HEK293 (cell line): ENCODE results near the gene CFP.

Experiments
- CTCF ChIA-PET: fragments of 350-600 bp; formaldehyde crosslinking; extraction: SDS; loops from one replicate; lab custom pipeline; 2021; ENCODE audit warnings: antibody characterized with exemption; lab: Yijun Ruan, JAX
- POLR2A ChIA-PET: fragments of 300-600 bp; formaldehyde crosslinking; extraction: SDS; loops from one replicate; lab custom pipeline; 2020; ENCODE audit warnings: antibody characterized with exemption, inconsistent platforms; lab: Yijun Ruan, JAX
- H3K27ac ChIP-seq: fragments of 200-500 bp; sonication (Bioruptor generic); 2 replicates; pipeline ENCODE4 v1.5.1; 2014; ENCODE audit warnings: low read depth, low read length, control low read depth, inconsistent platforms; ENCODE audit errors: extremely low read depth
- H3K36me3 ChIP-seq, 2 experiments: fragments of 200-500 bp in 1 of 2; sonication (Bioruptor generic) in 1 of 2; 1 replicate in 1 of 2; 2 replicates in 1 of 2; pipeline ENCODE4 v1.5.1; 2014 to 2017; ENCODE audit warnings: inconsistent platforms in 2 of 2, low read length in 2 of 2; ENCODE audit not compliant: control insufficient read depth in 2 of 2, insufficient read depth in 1 of 2
- H3K4me1 ChIP-seq: fragments of 200-500 bp; sonication (Bioruptor generic); 2 replicates; pipeline ENCODE4 v1.5.1; 2014; ENCODE audit warnings: mild to moderate bottlenecking, low read length, inconsistent platforms; ENCODE audit not compliant: control insufficient read depth, insufficient read depth
- H3K4me3 ChIP-seq: 2 replicates; pipeline ENCODE4 v1.5.1; 2011; ENCODE audit warnings: low read depth, mild to moderate bottlenecking, control low read depth, low read length, moderate library complexity
- H3K9me3 ChIP-seq: fragments of 200-500 bp; sonication (Bioruptor generic); 2 replicates; pipeline ENCODE4 v1.5.1; 2014; ENCODE audit warnings: low read depth, low read length, inconsistent platforms; ENCODE audit not compliant: control insufficient read depth, insufficient read depth
- GLIS2 ChIP-seq: fragments of 450-650 bp; formaldehyde crosslinking; IDR thresholded peaks from 2 replicates; pipeline ENCODE4 v1.5.1; 2016; ENCODE audit warnings: missing biosample characterization, missing genetic modification characterization
- MZF1 ChIP-seq: fragments of 450-650 bp; formaldehyde crosslinking; IDR thresholded peaks from 2 replicates; pipeline ENCODE4 v1.5.1; 2017; ENCODE audit warnings: missing biosample characterization, missing genetic modification characterization, borderline replicate concordance
- SP2 ChIP-seq: fragments of 450-650 bp; formaldehyde crosslinking; IDR thresholded peaks from 2 replicates; pipeline ENCODE4 v1.5.1; 2016; ENCODE audit warnings: missing biosample characterization, missing genetic modification characterization
- WT1 ChIP-seq: fragments of 450-650 bp; formaldehyde crosslinking; IDR thresholded peaks from 2 replicates; pipeline ENCODE4 v1.5.1; 2016; ENCODE audit warnings: missing biosample characterization, missing genetic modification characterization
- YY1 ChIP-seq: fragments of 450-650 bp; formaldehyde crosslinking; IDR thresholded peaks from 2 replicates; pipeline ENCODE4 v1.5.1; 2018; ENCODE audit warnings: missing biosample characterization, missing genetic modification characterization
- YY2 ChIP-seq: fragments of 450-650 bp; formaldehyde crosslinking; IDR thresholded peaks from 2 replicates; pipeline ENCODE4 v1.5.1; 2016; ENCODE audit warnings: missing biosample characterization, missing genetic modification characterization
- ZBTB1 ChIP-seq: fragments of 450-650 bp; formaldehyde crosslinking; IDR thresholded peaks from 2 replicates; pipeline ENCODE4 v1.5.1; 2016; ENCODE audit warnings: missing biosample characterization, missing genetic modification characterization
- ZNF138 ChIP-seq: fragments of 450-650 bp; formaldehyde crosslinking; IDR thresholded peaks from 2 replicates; pipeline ENCODE4 v1.5.1; 2016; ENCODE audit warnings: missing biosample characterization, missing genetic modification characterization, borderline replicate concordance
- ZNF248 ChIP-seq: fragments of 450-650 bp; formaldehyde crosslinking; IDR thresholded peaks from 2 replicates; pipeline ENCODE4 v1.5.1; 2017; ENCODE audit warnings: missing biosample characterization, missing genetic modification characterization
- ZNF324 ChIP-seq: fragments of 450-650 bp; formaldehyde crosslinking; IDR thresholded peaks from 2 replicates; pipeline ENCODE4 v1.5.1; 2016; ENCODE audit warnings: missing biosample characterization, missing genetic modification characterization
- ZNF404 ChIP-seq: fragments of 450-650 bp; formaldehyde crosslinking; IDR thresholded peaks from 2 replicates; pipeline ENCODE4 v1.5.1; 2017; ENCODE audit warnings: missing biosample characterization, missing genetic modification characterization
- ZNF514 ChIP-seq: fragments of 450-650 bp; formaldehyde crosslinking; IDR thresholded peaks from 2 replicates; pipeline ENCODE4 v1.5.1; 2016; ENCODE audit warnings: missing biosample characterization, missing genetic modification characterization
- ZNF660 ChIP-seq: fragments of 450-650 bp; IDR thresholded peaks from 2 replicates; pipeline ENCODE4 v1.5.1; 2018; ENCODE audit warnings: missing biosample characterization, mild to moderate bottlenecking, missing genetic modification characterization
- TF ChIP-seq, protein P1 (sequence below): fragments of 450-650 bp; formaldehyde crosslinking; IDR thresholded peaks from 2 replicates; pipeline ENCODE4 v1.5.1; 2017; ENCODE audit warnings: missing biosample characterization, missing genetic modification characterization
- TF ChIP-seq, protein P2 (sequence below): fragments of 450-650 bp; formaldehyde crosslinking; IDR thresholded peaks from 2 replicates; pipeline ENCODE4 v1.5.1; 2016; ENCODE audit warnings: missing biosample characterization, missing genetic modification characterization
- TF ChIP-seq, protein P3 (sequence below): fragments of 450-650 bp; formaldehyde crosslinking; optimal IDR thresholded peaks from 2 replicates; pipeline ENCODE3; 2016; ENCODE audit warnings: missing biosample characterization, mild to moderate bottlenecking, missing genetic modification characterization
- TF ChIP-seq, protein P4 (sequence below): fragments of 450-650 bp; formaldehyde crosslinking; IDR thresholded peaks from 2 replicates; pipeline ENCODE4 v1.5.1; 2016; ENCODE audit warnings: missing biosample characterization, missing genetic modification characterization
- TF ChIP-seq, protein P5 (sequence below): fragments of 450-650 bp; formaldehyde crosslinking; IDR thresholded peaks from 2 replicates; pipeline ENCODE4 v1.5.1; 2016; ENCODE audit warnings: missing biosample characterization, missing genetic modification characterization, borderline replicate concordance
- TF ChIP-seq, protein P6 (sequence below): fragments of 450-650 bp; formaldehyde crosslinking; IDR thresholded peaks from 2 replicates; pipeline ENCODE4 v1.5.1; 2016; ENCODE audit warnings: missing biosample characterization, missing genetic modification characterization

CFP gene

DNA sequence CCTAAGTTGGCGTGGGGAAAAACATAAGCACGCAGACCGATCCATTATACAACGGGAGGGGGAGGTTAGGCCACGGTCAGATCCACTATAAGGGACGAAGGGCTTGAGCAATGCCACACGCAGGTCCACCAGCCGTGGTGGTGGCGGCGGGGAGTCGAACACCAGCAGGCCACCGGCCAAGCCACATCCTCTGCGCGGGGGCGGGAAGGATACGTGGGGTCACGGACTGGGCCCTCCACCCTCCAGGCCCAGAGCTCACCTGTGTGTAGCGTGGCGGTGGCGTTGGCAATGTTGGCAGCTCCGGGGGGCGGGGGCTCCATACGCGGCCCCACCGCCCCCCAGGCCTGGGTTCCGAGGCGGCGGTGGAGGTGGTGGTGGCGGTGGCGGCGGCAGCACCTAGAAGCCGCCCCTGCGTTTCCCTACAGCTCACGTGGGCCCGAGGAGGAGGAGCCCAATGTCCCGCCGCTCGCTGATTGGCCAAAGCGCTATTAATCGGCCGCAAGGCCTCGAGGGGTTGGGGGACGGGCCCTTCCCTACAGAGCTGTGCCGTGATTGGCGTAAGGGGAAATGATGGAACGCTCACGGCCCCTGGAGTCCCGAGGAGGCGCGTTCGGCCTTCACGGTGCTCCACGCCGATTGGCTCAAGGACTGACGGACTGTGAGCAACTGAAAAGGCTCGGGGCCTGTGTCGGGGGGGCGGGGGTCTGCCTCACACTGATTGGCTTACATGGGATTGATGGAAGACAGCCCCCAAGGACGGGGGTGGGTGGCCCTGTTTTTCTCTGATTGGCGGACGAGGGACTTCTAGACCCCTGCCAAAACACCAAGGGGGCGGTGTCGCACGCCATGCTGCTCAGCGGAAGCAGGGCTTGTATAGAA is 20.7 kb upstream of the CFP start, which contains the start of gene ELK1 (continued):
- TF ChIP-seq, protein P1, sequence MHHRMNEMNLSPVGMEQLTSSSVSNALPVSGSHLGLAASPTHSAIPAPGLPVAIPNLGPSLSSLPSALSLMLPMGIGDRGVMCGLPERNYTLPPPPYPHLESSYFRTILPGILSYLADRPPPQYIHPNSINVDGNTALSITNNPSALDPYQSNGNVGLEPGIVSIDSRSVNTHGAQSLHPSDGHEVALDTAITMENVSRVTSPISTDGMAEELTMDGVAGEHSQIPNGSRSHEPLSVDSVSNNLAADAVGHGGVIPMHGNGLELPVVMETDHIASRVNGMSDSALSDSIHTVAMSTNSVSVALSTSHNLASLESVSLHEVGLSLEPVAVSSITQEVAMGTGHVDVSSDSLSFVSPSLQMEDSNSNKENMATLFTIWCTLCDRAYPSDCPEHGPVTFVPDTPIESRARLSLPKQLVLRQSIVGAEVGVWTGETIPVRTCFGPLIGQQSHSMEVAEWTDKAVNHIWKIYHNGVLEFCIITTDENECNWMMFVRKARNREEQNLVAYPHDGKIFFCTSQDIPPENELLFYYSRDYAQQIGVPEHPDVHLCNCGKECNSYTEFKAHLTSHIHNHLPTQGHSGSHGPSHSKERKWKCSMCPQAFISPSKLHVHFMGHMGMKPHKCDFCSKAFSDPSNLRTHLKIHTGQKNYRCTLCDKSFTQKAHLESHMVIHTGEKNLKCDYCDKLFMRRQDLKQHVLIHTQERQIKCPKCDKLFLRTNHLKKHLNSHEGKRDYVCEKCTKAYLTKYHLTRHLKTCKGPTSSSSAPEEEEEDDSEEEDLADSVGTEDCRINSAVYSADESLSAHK = no peak
- TF ChIP-seq, protein P2, sequence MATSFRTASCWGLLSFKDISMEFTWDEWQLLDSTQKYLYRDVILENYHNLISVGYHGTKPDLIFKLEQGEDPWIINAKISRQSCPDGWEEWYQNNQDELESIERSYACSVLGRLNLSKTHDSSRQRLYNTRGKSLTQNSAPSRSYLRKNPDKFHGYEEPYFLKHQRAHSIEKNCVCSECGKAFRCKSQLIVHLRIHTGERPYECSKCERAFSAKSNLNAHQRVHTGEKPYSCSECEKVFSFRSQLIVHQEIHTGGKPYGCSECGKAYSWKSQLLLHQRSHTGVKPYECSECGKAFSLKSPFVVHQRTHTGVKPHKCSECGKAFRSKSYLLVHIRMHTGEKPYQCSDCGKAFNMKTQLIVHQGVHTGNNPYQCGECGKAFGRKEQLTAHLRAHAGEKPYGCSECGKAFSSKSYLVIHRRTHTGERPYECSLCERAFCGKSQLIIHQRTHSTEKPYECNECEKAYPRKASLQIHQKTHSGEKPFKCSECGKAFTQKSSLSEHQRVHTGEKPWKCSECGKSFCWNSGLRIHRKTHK (tag by site-specific recombination) = no peak
- TF ChIP-seq, protein P3, sequence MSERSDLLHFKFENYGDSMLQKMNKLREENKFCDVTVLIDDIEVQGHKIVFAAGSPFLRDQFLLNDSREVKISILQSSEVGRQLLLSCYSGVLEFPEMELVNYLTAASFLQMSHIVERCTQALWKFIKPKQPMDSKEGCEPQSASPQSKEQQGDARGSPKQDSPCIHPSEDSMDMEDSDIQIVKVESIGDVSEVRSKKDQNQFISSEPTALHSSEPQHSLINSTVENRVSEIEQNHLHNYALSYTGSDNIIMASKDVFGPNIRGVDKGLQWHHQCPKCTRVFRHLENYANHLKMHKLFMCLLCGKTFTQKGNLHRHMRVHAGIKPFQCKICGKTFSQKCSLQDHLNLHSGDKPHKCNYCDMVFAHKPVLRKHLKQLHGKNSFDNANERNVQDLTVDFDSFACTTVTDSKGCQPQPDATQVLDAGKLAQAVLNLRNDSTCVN (tag by site-specific recombination) = peak; percentile 41
- TF ChIP-seq GLIS2 (tag by site-specific recombination) = peak; percentile 95
- peak; percentile 59; the same call in 1 of the 2 replicates for TF ChIP-seq ZNF660
- peak; percentile 25; the same call in 1 of the 2 replicates for TF ChIP-seq YY2 (tag by site-specific recombination)
- TF ChIP-seq, protein P4, sequence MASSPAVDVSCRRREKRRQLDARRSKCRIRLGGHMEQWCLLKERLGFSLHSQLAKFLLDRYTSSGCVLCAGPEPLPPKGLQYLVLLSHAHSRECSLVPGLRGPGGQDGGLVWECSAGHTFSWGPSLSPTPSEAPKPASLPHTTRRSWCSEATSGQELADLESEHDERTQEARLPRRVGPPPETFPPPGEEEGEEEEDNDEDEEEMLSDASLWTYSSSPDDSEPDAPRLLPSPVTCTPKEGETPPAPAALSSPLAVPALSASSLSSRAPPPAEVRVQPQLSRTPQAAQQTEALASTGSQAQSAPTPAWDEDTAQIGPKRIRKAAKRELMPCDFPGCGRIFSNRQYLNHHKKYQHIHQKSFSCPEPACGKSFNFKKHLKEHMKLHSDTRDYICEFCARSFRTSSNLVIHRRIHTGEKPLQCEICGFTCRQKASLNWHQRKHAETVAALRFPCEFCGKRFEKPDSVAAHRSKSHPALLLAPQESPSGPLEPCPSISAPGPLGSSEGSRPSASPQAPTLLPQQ (tag by site-specific recombination) = peak; percentile 69
- TF ChIP-seq ZBTB1 = no peak
- no peak for TF ChIP-seq ZNF514 (tag by site-specific recombination)
- 0 out of 2 replicates have a peak, but pooled peaks have one; percentile 38 for TF ChIP-seq YY1 (tag by site-specific recombination)

DNA sequence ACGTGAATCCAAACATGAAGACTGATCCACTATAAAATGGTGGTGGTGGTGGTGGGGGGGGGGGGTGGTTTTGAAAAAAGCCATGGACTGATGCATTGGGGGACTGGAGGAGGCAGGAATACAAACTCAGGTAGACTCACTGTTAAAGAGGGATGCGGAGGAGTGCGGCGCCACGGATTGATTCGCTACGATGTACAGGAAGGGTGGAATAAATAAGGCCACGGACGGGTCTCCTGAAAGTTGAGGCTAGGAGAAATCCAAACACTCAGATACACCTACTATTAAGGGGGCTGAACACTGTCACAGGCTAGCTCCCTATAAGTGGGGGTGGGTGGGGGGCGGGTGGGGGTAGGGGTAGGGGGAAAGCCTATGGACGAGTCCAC is 20.0 kb upstream of the CFP start:
- Histone ChIP-seq H3K27ac (no peak overlapping the region), H3K36me3 (peaks cover 8 to 49% of the 10 kb centered on the region in 2 experiments; a peak in 1 of 3 replicates), H3K9me3 (no peaks in the 10 kb centered on the region), H3K4me1 (peaks cover 11% of the 10 kb centered on the region), H3K4me3 (peak overlapping the region; percentile 83)
- ChIA-PET CTCF (no interaction called here), POLR2A (interaction anchor here (0.7 to 1.5 kb wide), 6 partner anchors 19 to 432 kb away, joined by 3 to 16 read pairs (median 4); partner anchors contain the start of gene CDK16)
- TF ChIP-seq ZNF404 (tag by site-specific recombination) = no peak
- TF ChIP-seq YY2 (tag by site-specific recombination) = no peak
- TF ChIP-seq WT1 (tag by site-specific recombination) = no peak
- no peak for TF ChIP-seq ZNF324 (tag by site-specific recombination)
- TF ChIP-seq ZNF248 (tag by site-specific recombination) = no peak
- TF ChIP-seq SP2 = no peak
- TF ChIP-seq, protein P5, sequence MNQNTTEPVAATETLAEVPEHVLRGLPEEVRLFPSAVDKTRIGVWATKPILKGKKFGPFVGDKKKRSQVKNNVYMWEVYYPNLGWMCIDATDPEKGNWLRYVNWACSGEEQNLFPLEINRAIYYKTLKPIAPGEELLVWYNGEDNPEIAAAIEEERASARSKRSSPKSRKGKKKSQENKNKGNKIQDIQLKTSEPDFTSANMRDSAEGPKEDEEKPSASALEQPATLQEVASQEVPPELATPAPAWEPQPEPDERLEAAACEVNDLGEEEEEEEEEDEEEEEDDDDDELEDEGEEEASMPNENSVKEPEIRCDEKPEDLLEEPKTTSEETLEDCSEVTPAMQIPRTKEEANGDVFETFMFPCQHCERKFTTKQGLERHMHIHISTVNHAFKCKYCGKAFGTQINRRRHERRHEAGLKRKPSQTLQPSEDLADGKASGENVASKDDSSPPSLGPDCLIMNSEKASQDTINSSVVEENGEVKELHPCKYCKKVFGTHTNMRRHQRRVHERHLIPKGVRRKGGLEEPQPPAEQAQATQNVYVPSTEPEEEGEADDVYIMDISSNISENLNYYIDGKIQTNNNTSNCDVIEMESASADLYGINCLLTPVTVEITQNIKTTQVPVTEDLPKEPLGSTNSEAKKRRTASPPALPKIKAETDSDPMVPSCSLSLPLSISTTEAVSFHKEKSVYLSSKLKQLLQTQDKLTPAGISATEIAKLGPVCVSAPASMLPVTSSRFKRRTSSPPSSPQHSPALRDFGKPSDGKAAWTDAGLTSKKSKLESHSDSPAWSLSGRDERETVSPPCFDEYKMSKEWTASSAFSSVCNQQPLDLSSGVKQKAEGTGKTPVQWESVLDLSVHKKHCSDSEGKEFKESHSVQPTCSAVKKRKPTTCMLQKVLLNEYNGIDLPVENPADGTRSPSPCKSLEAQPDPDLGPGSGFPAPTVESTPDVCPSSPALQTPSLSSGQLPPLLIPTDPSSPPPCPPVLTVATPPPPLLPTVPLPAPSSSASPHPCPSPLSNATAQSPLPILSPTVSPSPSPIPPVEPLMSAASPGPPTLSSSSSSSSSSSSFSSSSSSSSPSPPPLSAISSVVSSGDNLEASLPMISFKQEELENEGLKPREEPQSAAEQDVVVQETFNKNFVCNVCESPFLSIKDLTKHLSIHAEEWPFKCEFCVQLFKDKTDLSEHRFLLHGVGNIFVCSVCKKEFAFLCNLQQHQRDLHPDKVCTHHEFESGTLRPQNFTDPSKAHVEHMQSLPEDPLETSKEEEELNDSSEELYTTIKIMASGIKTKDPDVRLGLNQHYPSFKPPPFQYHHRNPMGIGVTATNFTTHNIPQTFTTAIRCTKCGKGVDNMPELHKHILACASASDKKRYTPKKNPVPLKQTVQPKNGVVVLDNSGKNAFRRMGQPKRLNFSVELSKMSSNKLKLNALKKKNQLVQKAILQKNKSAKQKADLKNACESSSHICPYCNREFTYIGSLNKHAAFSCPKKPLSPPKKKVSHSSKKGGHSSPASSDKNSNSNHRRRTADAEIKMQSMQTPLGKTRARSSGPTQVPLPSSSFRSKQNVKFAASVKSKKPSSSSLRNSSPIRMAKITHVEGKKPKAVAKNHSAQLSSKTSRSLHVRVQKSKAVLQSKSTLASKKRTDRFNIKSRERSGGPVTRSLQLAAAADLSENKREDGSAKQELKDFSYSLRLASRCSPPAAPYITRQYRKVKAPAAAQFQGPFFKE (tag by site-specific recombination) = no peak
- TF ChIP-seq ZNF138 = no peak
- TF ChIP-seq, protein P6, sequence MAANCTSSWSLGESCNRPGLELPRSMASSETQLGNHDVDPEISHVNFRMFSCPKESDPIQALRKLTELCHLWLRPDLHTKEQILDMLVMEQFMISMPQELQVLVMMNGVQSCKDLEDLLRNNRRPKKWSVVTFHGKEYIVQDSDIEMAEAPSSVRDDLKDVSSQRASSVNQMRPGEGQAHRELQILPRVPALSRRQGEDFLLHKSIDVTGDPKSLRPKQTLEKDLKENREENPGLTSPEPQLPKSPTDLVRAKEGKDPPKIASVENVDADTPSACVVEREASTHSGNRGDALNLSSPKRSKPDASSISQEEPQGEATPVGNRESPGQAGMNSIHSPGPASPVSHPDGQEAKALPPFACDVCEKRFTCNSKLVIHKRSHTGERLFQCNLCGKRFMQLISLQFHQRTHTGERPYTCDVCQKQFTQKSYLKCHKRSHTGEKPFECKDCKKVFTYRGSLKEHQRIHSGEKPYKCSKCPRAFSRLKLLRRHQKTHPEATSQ = no peak
- TF ChIP-seq, protein P4 (tag by site-specific recombination) = no peak
- TF ChIP-seq MZF1 = no peak
